K562 (cell line): Measurements from ENCODE around the gene DRD1. TPM values are rescaled to one million over a fixed set of nuclear protein-coding genes. Genes with fewer than 3 reads are reported as not detected.

Experiments
- ATAC-seq: fragments of 200-7000 bp; cut with Tn5 transposase; 3 replicates; pipeline ENCODE4 v1.9.1; 2020; ENCODE audit warnings: moderate library complexity
- BruUV-seq: library from RNA; stranded (reverse); fragments of 400-500 nt; replicated peaks from 2 replicates; lab custom pipeline; 2021; lab: Mats Ljungman, UMichigan
- CTCF ChIA-PET: fragments of 300-600 bp; formaldehyde crosslinking; extraction: SDS; loops from one replicate; lab custom pipeline; 2021; ENCODE audit warnings: low intra/inter-chr PET ratio; lab: Yijun Ruan, JAX
- POLR2A ChIA-PET: fragments of 300-600, 350-650 bp; sonication (Branson Sonifier 250); formaldehyde crosslinking; extraction: SDS; loops from one replicate; lab custom pipeline; 2021; ENCODE audit warnings: antibody characterized with exemption, inconsistent platforms; lab: Yijun Ruan, JAX
- DNase-seq, 4 experiments: peaks; one replicate each; pipeline versions ENCODE4 v3.0.0 to v3.0.0-alpha.2; 2011 to 2018; ENCODE audit warnings: low spot score in 3 of 4, mixed read lengths in 3 of 4; ENCODE audit errors: extremely low read depth in 1 of 4
- FAIRE-seq: peaks from 2 replicates; lab custom pipeline; 2011; peaks lifted over from hg19 to GRCh38; lab: Jason Lieb, UNC
- H2AFZ ChIP-seq: 2 replicates; pipeline ENCODE4 v1.6.0; 2011; ENCODE audit warnings: low read depth, low read length, control low read depth, inconsistent platforms
- H3K27ac ChIP-seq: fragments of 200-600 bp; 3 replicates; pipeline ENCODE4 v1.8.0; 2011; ENCODE audit warnings: low read depth, mild to moderate bottlenecking, control low read depth, inconsistent platforms, low read length, moderate library complexity, mixed read lengths; ENCODE audit errors: extremely low read depth
- H3K27me3 ChIP-seq, 2 experiments: fragments of 300-600 bp in 1 of 2; 2 replicates in 1 of 2; 3 replicates in 1 of 2; pipeline versions ENCODE4 v1.6.0 to v1.8.0; 2011; ENCODE audit warnings: inconsistent platforms in 2 of 2, low read length in 2 of 2, mild to moderate bottlenecking in 1 of 2, mixed read lengths in 1 of 2, moderate library complexity in 1 of 2; ENCODE audit not compliant: control insufficient read depth in 2 of 2, insufficient read depth in 2 of 2
- H3K36me3 ChIP-seq: fragments of 300-600 bp; 3 replicates; pipeline ENCODE4 v1.8.0; 2011; ENCODE audit warnings: mild to moderate bottlenecking, low read length, inconsistent platforms; ENCODE audit not compliant: control insufficient read depth, insufficient read depth
- H3K4me1 ChIP-seq, 2 experiments: fragments of 200-600 bp in 1 of 2; replicated peaks in 1 of 2; 2 replicates in 1 of 2; 3 replicates in 1 of 2; pipeline versions ENCODE4 v1.5.1 to v1.8.0; 2011; ENCODE audit warnings: inconsistent platforms in 2 of 2, low read length in 2 of 2, mild to moderate bottlenecking in 1 of 2, mixed read lengths in 1 of 2, moderate library complexity in 1 of 2; ENCODE audit not compliant: control insufficient read depth in 2 of 2, insufficient read depth in 2 of 2
- H3K4me2 ChIP-seq: 2 replicates; pipeline ENCODE4 v1.6.1; 2011; ENCODE audit warnings: low read length, control low read depth, inconsistent platforms, mixed read lengths; ENCODE audit not compliant: insufficient read depth
- H3K4me3 ChIP-seq: fragments of 200-600 bp; sonication (generic), shearing (Covaris generic); 2 replicates; pipeline ENCODE4 v1.5.1; 2016; ENCODE audit warnings: control low read depth, inconsistent platforms
- H3K79me2 ChIP-seq: fragments of 200-600 bp; 3 replicates; pipeline ENCODE4 v1.8.0; 2011; ENCODE audit warnings: low read length, inconsistent platforms; ENCODE audit not compliant: control insufficient read depth, insufficient read depth
- H3K9ac ChIP-seq, 2 experiments: 2 replicates each; pipeline versions ENCODE4 v1.6.0 to v1.6.1; 2011; ENCODE audit warnings: low read depth in 2 of 2, low read length in 2 of 2, control low read depth in 1 of 2, inconsistent platforms in 1 of 2, mild to moderate bottlenecking in 1 of 2, mixed read lengths in 1 of 2; ENCODE audit not compliant: insufficient read depth in 1 of 2
- H3K9me1 ChIP-seq: one replicate; pipeline ENCODE4 v1.6.0; 2011; ENCODE audit warnings: inconsistent platforms, mild to moderate bottlenecking, low read length, moderate library complexity; ENCODE audit not compliant: control insufficient read depth, insufficient read depth
- H3K9me3 ChIP-seq: replicated peaks from 2 replicates; pipeline ENCODE4 v1.5.1; 2011; ENCODE audit warnings: low read depth, low read length, inconsistent platforms; ENCODE audit not compliant: control insufficient read depth, insufficient read depth
- H4K20me1 ChIP-seq: replicated peaks from 2 replicates; pipeline ENCODE4 v1.6.1; 2011; ENCODE audit warnings: low read length, inconsistent platforms, mixed read lengths; ENCODE audit not compliant: control insufficient read depth, insufficient read depth
- C11orf30 ChIP-seq: fragments of 450-650 bp; IDR thresholded peaks from 2 replicates; pipeline ENCODE4 v1.6.1; 2016; ENCODE audit warnings: low read depth, mild to moderate bottlenecking
- CAMTA2 ChIP-seq: fragments of 250-450 bp; sonication (Bioruptor Pico); conservative IDR thresholded peaks from 2 replicates; pipeline ENCODE4 v1.5.1; 2022
- HIVEP1 ChIP-seq: fragments of 250-450 bp; sonication (Bioruptor Pico); IDR thresholded peaks from 2 replicates; pipeline ENCODE4 v1.4.0; 2020; ENCODE audit warnings: mild to moderate bottlenecking
- RBM25 ChIP-seq: fragments of 200-400 bp; formaldehyde crosslinking; IDR thresholded peaks from 2 replicates; pipeline ENCODE4 v1.6.1; 2018; ENCODE audit warnings: low read length, low read depth, moderate library complexity; ENCODE audit not compliant: severe bottlenecking
- ZNF347 ChIP-seq: fragments of 450-650 bp; formaldehyde crosslinking; IDR thresholded peaks from 2 replicates; pipeline ENCODE4 v1.4.0; 2020; ENCODE audit warnings: low read depth, mild to moderate bottlenecking, moderate library complexity
- WGBS: fragments of 100-300 bp; shearing (Covaris generic); methylation state at CpG from one replicate; pipeline ENCODE4 v1.1.6; 2016; ENCODE audit warnings: low coverage, mixed read lengths; ENCODE audit not compliant: insufficient coverage; ENCODE audit errors: missing lambda C conversion rate; 5-methylcytosine and 5-hydroxymethylcytosine counted together
- in situ Hi-C: fragments of 300-500 bp; cut with MboI; formaldehyde crosslinking; loops from 4 replicates; pipeline ENCODE4 v1.15.0; 2018; ENCODE audit warnings: inconsistent platforms, mixed read lengths
- intact Hi-C: fragments of 100-400 bp; cut with micrococcal nuclease; formaldehyde crosslinking; loops from 2 replicates; pipeline ENCODE4 v1.14.2; 2022
- polyA plus RNA-seq, 8 experiments: library from polyadenylated mRNA; depleted of rRNA in 4 of 8; stranded (reverse) in 5 of 8; unstranded in 3 of 8; fragments of >200 nt; fragmentation: Nextera tagmentation in 2 of 8; fragmentation: Illumina TruSeq in 1 of 8; extraction: Ambion mirVana in 2 of 8; extraction: Trizol in 1 of 8; gene quantifications; 2 replicates each; pipeline versions ENCODE4 v1.2.1 to v1.2.3, GENCODE V29; 2011 to 2014; ENCODE audit warnings: inconsistent platforms in 1 of 8, missing spikeins in 1 of 8
- total RNA-seq, 7 experiments: library from RNA; depleted of rRNA in 6 of 7; stranded (reverse); fragments of >200 nt in 6 of 7; fragmentation: Illumina TruSeq in 2 of 7; extraction: Trizol in 2 of 7; gene quantifications; 2 replicates each; pipeline versions ENCODE4 v1.2.1 to v1.2.3, GENCODE V29; 2011 to 2021; ENCODE audit warnings: low replicate concordance in 1 of 7
- TF ChIP-seq, protein P1 (sequence below): fragments of 450-650 bp; formaldehyde crosslinking; IDR thresholded peaks from 2 replicates; pipeline ENCODE4 v1.4.0; 2020; ENCODE audit warnings: mild to moderate bottlenecking, moderate library complexity
- TF ChIP-seq, protein P2 (sequence below): fragments of 450-650 bp; IDR thresholded peaks from 2 replicates; pipeline ENCODE4 v1.6.1; 2017; ENCODE audit warnings: mild to moderate bottlenecking, moderate library complexity
- TF ChIP-seq, protein P3 (sequence below), 3 experiments: IDR thresholded peaks in 2 of 3; conservative IDR thresholded peaks in 1 of 3; 2 replicates each; pipeline ENCODE4 v1.5.1; 2011 to 2012; ENCODE audit warnings: low read length in 3 of 3, mild to moderate bottlenecking in 3 of 3, control low read depth in 2 of 3, improper control_type of control experiment in 1 of 3, inconsistent platforms in 1 of 3, low read depth in 1 of 3, mixed read lengths in 1 of 3, moderate library complexity in 1 of 3; ENCODE audit not compliant: insufficient read depth in 2 of 3

Gene DRD1
- total and polyA plus RNA-seq, 9 of the 15 experiments (the other 6 are each of a cell fraction or from before 2014, with no cell fraction given) = not detected

DNA sequence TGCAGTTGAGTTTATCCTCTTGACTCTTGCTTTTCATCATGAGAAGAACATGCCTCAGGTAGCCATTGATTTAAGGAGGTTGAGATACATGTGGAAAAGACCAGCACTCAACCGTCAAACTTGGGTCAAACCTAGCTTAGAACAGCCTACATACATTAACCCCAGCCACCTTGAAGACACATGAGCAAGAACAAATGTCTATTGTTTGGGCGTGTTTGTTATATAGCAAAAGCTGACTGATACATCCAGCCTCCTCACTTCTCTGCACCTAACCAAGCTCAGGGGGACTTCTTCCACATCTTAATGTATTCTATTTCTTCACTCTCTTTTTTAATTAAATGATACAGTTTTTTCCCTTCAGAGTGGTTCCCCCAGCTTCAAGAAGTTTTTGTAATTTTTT lies 28.7 kb downstream of the DRD1 start:
- no peak overlapping the region for H3K27ac ChIP-seq
- no peaks in the 10 kb centered on the region for H3K9me1 ChIP-seq
- TF ChIP-seq ZNF347 (CRISPR knock-in tag) (no peak), C11orf30 (no peak), RBM25 (peak; percentile 23), HIVEP1 (CRISPR knock-in tag) (no peak), CAMTA2 (CRISPR knock-in tag) (no peak)
- TF ChIP-seq, protein P1, sequence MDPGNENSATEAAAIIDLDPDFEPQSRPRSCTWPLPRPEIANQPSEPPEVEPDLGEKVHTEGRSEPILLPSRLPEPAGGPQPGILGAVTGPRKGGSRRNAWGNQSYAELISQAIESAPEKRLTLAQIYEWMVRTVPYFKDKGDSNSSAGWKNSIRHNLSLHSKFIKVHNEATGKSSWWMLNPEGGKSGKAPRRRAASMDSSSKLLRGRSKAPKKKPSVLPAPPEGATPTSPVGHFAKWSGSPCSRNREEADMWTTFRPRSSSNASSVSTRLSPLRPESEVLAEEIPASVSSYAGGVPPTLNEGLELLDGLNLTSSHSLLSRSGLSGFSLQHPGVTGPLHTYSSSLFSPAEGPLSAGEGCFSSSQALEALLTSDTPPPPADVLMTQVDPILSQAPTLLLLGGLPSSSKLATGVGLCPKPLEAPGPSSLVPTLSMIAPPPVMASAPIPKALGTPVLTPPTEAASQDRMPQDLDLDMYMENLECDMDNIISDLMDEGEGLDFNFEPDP (CRISPR knock-in tag) = no peak
- TF ChIP-seq, protein P2, sequence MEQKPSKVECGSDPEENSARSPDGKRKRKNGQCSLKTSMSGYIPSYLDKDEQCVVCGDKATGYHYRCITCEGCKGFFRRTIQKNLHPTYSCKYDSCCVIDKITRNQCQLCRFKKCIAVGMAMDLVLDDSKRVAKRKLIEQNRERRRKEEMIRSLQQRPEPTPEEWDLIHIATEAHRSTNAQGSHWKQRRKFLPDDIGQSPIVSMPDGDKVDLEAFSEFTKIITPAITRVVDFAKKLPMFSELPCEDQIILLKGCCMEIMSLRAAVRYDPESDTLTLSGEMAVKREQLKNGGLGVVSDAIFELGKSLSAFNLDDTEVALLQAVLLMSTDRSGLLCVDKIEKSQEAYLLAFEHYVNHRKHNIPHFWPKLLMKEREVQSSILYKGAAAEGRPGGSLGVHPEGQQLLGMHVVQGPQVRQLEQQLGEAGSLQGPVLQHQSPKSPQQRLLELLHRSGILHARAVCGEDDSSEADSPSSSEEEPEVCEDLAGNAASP = no peak
- TF ChIP-seq, protein P3, sequence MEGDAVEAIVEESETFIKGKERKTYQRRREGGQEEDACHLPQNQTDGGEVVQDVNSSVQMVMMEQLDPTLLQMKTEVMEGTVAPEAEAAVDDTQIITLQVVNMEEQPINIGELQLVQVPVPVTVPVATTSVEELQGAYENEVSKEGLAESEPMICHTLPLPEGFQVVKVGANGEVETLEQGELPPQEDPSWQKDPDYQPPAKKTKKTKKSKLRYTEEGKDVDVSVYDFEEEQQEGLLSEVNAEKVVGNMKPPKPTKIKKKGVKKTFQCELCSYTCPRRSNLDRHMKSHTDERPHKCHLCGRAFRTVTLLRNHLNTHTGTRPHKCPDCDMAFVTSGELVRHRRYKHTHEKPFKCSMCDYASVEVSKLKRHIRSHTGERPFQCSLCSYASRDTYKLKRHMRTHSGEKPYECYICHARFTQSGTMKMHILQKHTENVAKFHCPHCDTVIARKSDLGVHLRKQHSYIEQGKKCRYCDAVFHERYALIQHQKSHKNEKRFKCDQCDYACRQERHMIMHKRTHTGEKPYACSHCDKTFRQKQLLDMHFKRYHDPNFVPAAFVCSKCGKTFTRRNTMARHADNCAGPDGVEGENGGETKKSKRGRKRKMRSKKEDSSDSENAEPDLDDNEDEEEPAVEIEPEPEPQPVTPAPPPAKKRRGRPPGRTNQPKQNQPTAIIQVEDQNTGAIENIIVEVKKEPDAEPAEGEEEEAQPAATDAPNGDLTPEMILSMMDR (IDR thresholded peaks at IDR 0.05 in 2 of 3, conservative IDR thresholded peaks at IDR 0.05 in 1 of 3; ENCODE audit: insufficient read depth in 2 of 3, low read depth in 1 of 3, low read length in 3 of 3) = no peak
- FAIRE-seq (no peak), DNase-seq (no peak), ATAC-seq (no peak)
- whole genome bisulfite sequencing = 4% methylated on average over 2 of the region's 2 CpGs
- no peaks in the 10 kb centered on the region for H4K20me1 ChIP-seq
- H3K4me1 ChIP-seq = no peaks in the 10 kb centered on the region
- H3K4me2 ChIP-seq = no peak overlapping the region
- intact Hi-C loops = no loop called here
- no peak overlapping the region for H3K9ac ChIP-seq
- no peak overlapping the region for H2AFZ ChIP-seq
- CTCF ChIA-PET = no interaction called here
- no peak overlapping the region for H3K4me3 ChIP-seq
- H3K36me3 ChIP-seq = no peaks in the 10 kb centered on the region
- 0 out of 2 replicates have a peak, but pooled peaks cover 2% of the 10 kb centered on the region for H3K9me3 ChIP-seq
- no peaks in the 10 kb centered on the region for H3K27me3 ChIP-seq
- H3K79me2 ChIP-seq = no peaks in the 10 kb centered on the region
- no TSS peak for BruUV-seq
- POLR2A ChIA-PET = no interaction called here
- in situ Hi-C loops = no loop called here
